ENCODE measurements around the gene PLEKHA3. TPM values are rescaled to one million over a fixed set of nuclear protein-coding genes. Genes with fewer than 3 reads are reported as not detected.

PLEKHA3 gene
- total RNA-seq, 1 experiment from 2014 or later = 30.5 TPM

- in situ Hi-C loops (cut with HindIII; ENCODE audit: low pct_unique_long_range_greater_than_20kb, low sequenced_read_pairs) (no loop called here), intact Hi-C loops (cut with micrococcal nuclease; ENCODE audit: unreplicated experiment) (no loop called here)
- CTCF ChIA-PET = no interaction called here
- ATAC-seq = no peak
- no peak overlapping the region for H3K4me3 ChIP-seq (ENCODE audit: low read depth in 2 of 2, low read length in 2 of 2)
- no peak for TF ChIP-seq CTCF (IDR thresholded peaks at IDR 0.05)
- TF ChIP-seq REST (IDR thresholded peaks at IDR 0.05; ENCODE audit: insufficient read depth in 1 of 2, low read depth in 2 of 2, low read length in 1 of 2) = no peak
- no peak for TF ChIP-seq POLR2AphosphoS5 (IDR thresholded peaks at IDR 0.05; ENCODE audit: low read depth, low read length)
- TF ChIP-seq TCF7L2 (IDR thresholded peaks at IDR 0.05; ENCODE audit: low read depth, low read length) = no peak
- POLR2A ChIA-PET = no interaction called here
- DNase-seq (ENCODE audit: low read depth, low spot score) = no peak
- H3K4me1 ChIP-seq (ENCODE audit: control insufficient read depth, insufficient read depth, low read length) = no peaks in the 10 kb centered on the region
- H3K9me3 ChIP-seq (ENCODE audit: control insufficient read depth, insufficient read depth, low read depth, low read length) = no peaks in the 10 kb centered on the region
- H3K27ac ChIP-seq (ENCODE audit: low read length) = no peak overlapping the region
- H3K36me3 ChIP-seq (ENCODE audit: control insufficient read depth, insufficient read depth, low read length) = peaks cover 38% of the 10 kb centered on the region
- no peaks in the 10 kb centered on the region for H3K27me3 ChIP-seq (ENCODE audit: control insufficient read depth, insufficient read depth, low read length)
- BruUV-seq (replicated peaks) = no TSS peak
Observed at GRCh38 chr2:178502751-178503150, 22.5 kb downstream of the PLEKHA3 start.

GRCh38 chr2:178506101-178506500, 25.8 kb downstream of the PLEKHA3 start:
- no peak for DNase-seq (ENCODE audit: low read depth, low spot score)
- H3K27ac ChIP-seq (ENCODE audit: low read length) = no peak overlapping the region
- TF ChIP-seq CTCF (IDR thresholded peaks at IDR 0.05) = no peak
- TF ChIP-seq REST (IDR thresholded peaks at IDR 0.05; ENCODE audit: insufficient read depth in 1 of 2, low read depth in 2 of 2, low read length in 1 of 2) = no peak
- TF ChIP-seq TCF7L2 (IDR thresholded peaks at IDR 0.05; ENCODE audit: low read depth, low read length) = no peak
- no peak for TF ChIP-seq SIN3A (IDR thresholded peaks at IDR 0.05; ENCODE audit: borderline replicate concordance, insufficient read depth, low read depth, low read length)
- TF ChIP-seq POLR2AphosphoS5 (IDR thresholded peaks at IDR 0.05; ENCODE audit: low read depth, low read length) = no peak
- intact Hi-C loops (cut with micrococcal nuclease; ENCODE audit: unreplicated experiment) = no loop called here
- H3K36me3 ChIP-seq (ENCODE audit: control insufficient read depth, insufficient read depth, low read length) = peaks cover 20% of the 10 kb centered on the region
- ChIA-PET CTCF (interaction anchor here (0.8 kb wide), 1 partner anchor 111 kb away, joined by 9 read pairs; no protein-coding TSS in a partner anchor), POLR2A (interaction anchor here (0.6 to 0.7 kb wide), 2 partner anchors 13 to 58 kb away, joined by 3 to 6 read pairs; no protein-coding TSS in a partner anchor)
- BruUV-seq (replicated peaks) = no TSS peak
- no peaks in the 10 kb centered on the region for H3K9me3 ChIP-seq (ENCODE audit: control insufficient read depth, insufficient read depth, low read depth, low read length)
- ATAC-seq = no peak
- H3K4me1 ChIP-seq (ENCODE audit: control insufficient read depth, insufficient read depth, low read length) = no peaks in the 10 kb centered on the region
- H3K27me3 ChIP-seq (ENCODE audit: control insufficient read depth, insufficient read depth, low read length) = no peaks in the 10 kb centered on the region
- H3K4me3 ChIP-seq (ENCODE audit: low read depth in 2 of 2, low read length in 2 of 2) = no peak overlapping the region
- in situ Hi-C loops (cut with HindIII; ENCODE audit: low pct_unique_long_range_greater_than_20kb, low sequenced_read_pairs) = no loop called here
